Upper lobe of right lung (tissue), 1 donor: Measurements from ENCODE around the gene SRM. TPM values are rescaled to one million over a fixed set of nuclear protein-coding genes. Genes with fewer than 3 reads are reported as not detected.
A peak's percentile ranks its signal among the peaks of the same experiment; 100 is the strongest.

Source experiments
- ATAC-seq: fragments of 200-7000 bp; cut with Tn5 transposase; one replicate; pipeline ENCODE4 v1.9.1; 2020; ENCODE audit warnings: mild to moderate bottlenecking, moderate library complexity
- DNase-seq: peaks from one replicate; pipeline ENCODE4 v3.0.0-alpha.2; 2020
- H3K27ac ChIP-seq: fragments of 200-600 bp; one replicate; pipeline ENCODE4 v1.8.0; 2022
- H3K27me3 ChIP-seq: fragments of 200-600 bp; one replicate; pipeline ENCODE4 v1.8.0; 2022; ENCODE audit warnings: mild to moderate bottlenecking
- H3K36me3 ChIP-seq: fragments of 200-600 bp; one replicate; pipeline ENCODE4 v1.8.0; 2022
- H3K4me1 ChIP-seq: fragments of 200-600 bp; one replicate; pipeline ENCODE4 v1.8.0; 2022
- H3K4me3 ChIP-seq: fragments of 200-600 bp; one replicate; pipeline ENCODE4 v1.8.0; 2022; ENCODE audit warnings: mild to moderate bottlenecking
- H3K9me3 ChIP-seq: fragments of 200-600 bp; one replicate; pipeline ENCODE4 v1.8.0; 2022
- intact Hi-C: fragments of 100-400 bp; cut with DNase I; formaldehyde crosslinking; loops from one replicate; pipeline ENCODE4 v1.11.0; 2022
- total RNA-seq: library from RNA; stranded (reverse); fragmentation: NEBNext Ultra II Directional; extraction: Animal tissue kit (Norgen Biotek cat#: 25700); gene quantifications from one replicate; pipeline ENCODE4 v1.2.1, GENCODE V29; 2021
- TF ChIP-seq, protein P1 (sequence below): fragments of 200-600 bp; IDR thresholded peaks from one replicate; pipeline ENCODE4 v1.8.0; 2022; ENCODE audit warnings: antibody characterized with exemption
- donor health status: DM: no; HTN: yes; CAD: no; lungs with severe emphysema.

SRM gene
- total RNA-seq, 1 donor from 2014 or later = 46.1 TPM

DNA sequence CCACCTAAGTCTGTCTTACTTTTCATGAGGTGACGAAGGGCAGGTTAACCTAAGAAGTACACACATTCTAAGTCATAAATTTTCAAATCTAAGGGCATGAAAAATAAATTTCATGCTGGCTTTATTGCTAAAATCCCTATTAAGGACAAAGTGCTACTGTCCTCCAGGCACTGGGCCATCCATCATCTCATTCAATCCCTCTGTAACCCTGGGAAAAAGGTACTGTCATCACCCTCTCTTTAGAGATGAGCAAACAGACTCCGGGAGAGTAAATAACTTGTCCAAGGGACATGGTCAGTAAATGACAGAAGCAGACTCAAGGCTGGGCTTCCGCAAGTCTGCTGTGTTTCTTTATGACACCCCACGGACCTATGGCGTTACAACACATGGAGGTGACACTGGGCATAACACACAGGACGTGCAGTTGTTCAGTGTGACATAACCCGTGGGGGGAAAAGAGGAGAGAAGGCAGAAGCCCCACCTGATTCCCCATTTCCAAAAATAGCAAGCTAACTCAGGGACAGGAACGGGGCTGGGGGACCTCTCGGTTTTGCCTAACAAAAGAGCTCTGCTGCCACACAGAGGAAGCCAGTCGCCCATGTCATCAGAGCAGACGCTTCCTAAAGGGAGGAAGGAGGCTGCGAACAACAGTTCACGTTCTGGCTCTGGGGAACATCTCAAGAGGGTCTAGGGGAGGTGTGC lies 12.5 kb upstream of the SRM start:
- DNase-seq (peak; percentile 12), ATAC-seq (no peak)
- intact Hi-C loops = no loop called here
- TF ChIP-seq, protein P1, sequence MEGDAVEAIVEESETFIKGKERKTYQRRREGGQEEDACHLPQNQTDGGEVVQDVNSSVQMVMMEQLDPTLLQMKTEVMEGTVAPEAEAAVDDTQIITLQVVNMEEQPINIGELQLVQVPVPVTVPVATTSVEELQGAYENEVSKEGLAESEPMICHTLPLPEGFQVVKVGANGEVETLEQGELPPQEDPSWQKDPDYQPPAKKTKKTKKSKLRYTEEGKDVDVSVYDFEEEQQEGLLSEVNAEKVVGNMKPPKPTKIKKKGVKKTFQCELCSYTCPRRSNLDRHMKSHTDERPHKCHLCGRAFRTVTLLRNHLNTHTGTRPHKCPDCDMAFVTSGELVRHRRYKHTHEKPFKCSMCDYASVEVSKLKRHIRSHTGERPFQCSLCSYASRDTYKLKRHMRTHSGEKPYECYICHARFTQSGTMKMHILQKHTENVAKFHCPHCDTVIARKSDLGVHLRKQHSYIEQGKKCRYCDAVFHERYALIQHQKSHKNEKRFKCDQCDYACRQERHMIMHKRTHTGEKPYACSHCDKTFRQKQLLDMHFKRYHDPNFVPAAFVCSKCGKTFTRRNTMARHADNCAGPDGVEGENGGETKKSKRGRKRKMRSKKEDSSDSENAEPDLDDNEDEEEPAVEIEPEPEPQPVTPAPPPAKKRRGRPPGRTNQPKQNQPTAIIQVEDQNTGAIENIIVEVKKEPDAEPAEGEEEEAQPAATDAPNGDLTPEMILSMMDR = no peak
- H3K36me3 ChIP-seq = peaks cover 97% of the 10 kb centered on the region
- no peaks in the 10 kb centered on the region for H3K9me3 ChIP-seq
- H3K4me3 ChIP-seq = no peak overlapping the region
- no peak overlapping the region for H3K27ac ChIP-seq
- H3K27me3 ChIP-seq = no peaks in the 10 kb centered on the region
- no peaks in the 10 kb centered on the region for H3K4me1 ChIP-seq

DNA sequence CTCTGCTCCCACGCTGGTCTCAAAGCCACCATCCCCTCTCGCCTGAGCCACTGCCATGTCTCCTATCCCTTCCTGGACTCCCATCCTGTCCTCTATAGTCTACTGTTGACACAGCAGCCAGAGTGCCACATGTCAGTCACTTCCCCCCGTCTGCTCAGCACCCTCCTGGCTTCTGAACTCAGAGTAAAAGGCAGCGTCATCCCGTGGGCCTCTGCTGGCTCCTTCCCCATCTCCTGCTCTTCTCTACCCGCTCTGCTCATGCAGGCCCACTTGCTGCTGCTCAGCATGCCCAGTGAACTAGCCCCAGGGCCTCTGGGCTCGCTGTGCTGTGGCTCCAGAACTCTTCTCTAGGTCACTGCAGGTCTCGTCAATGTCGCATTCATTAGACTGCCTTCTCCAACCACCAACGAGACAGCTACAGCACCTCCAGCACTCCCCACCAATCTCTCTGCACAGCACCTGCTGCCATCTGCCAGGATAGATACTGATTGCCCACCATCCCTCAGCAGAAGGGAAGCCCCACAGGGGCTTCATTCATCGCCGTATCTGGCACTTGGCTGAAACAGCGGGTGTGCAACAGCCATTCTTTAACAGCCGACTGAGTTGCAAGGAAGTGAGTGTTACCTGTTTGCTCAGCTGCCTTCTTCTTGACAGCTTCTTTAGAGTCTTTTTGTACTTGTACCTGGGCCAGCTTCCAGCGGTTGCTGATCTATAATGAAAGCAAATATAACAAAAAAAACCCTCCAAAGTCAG lies 11.8 kb upstream of the SRM start:
- H3K4me3 ChIP-seq = no peak overlapping the region

DNA sequence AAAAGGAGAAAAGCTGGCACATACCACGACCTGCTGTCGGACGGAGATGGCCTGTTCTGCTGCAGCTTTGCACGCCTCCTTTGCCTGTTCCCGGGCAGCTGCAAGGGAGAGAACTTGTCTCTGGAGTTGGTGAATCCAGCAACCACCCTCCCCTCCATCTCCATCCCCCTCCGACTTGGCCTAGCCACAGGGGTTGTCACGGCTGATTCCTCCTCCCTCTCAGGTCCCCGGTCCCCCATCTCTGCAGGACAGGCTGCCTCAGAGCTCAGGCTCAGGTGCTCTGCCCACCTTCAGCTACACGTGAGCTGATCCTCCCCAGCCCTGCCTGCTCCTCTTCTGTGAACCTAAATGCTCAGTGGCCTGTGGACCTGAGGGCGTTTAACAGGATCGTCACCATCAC lies 11.1 kb upstream of the SRM start:
- TF ChIP-seq, protein P1 = no peak
- DNase-seq = peak; percentile 35
- H3K36me3 ChIP-seq = peaks cover 95% of the 10 kb centered on the region

More for the DNA sequence above, 11.8 kb upstream of the SRM start:
- DNase-seq (peak; percentile 25), ATAC-seq (no peak)
- intact Hi-C loops = no loop called here
- no peaks in the 10 kb centered on the region for H3K27me3 ChIP-seq
- no peaks in the 10 kb centered on the region for H3K9me3 ChIP-seq
- TF ChIP-seq, protein P1 = no peak
- no peaks in the 10 kb centered on the region for H3K4me1 ChIP-seq
- peaks cover 95% of the 10 kb centered on the region for H3K36me3 ChIP-seq
- no peak overlapping the region for H3K27ac ChIP-seq

DNA sequence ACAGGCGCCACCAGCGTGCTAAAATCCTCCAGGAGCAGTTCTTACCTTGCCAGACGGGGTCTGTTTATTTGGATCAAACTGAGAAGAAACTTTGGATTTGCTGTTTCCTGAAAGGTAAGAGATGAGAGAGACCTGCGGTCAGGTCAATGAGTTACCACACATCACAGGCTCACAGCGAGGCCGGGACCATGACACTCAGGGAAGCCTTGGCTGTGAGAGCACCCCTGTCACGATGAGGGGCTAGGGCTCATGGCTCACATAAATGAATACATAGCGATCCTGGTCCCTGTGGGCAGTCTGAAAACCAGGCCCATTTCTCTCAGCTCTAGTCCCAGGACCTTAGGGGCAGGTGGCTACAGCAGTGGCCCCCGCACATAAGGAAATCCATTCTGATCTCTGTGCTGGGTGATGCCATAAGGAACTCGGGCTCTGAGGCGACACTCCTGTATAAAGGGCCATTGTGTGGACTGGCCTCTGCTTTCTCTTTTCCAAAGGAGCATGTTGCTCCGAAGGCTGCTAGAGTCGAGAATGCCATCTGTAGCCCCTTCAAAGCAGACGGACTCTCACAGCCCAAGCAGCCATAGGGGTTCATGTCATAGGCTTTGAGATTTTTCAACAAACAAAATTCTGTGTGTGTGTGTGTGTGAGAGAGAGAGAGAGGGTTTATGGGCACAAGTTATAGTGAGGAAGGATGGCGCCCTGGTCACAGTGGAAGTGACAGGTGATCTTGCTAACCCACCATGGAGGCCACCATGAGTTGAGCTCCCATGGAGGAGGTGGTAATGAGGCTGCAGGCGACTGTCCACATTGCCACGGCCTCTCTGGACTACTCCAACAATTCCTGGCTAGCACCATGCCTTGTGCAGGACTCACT lies 9.0 kb upstream of the SRM start:
- TF ChIP-seq, protein P1 = no peak
- ATAC-seq (no peak), DNase-seq (peak; percentile 34)
- Histone ChIP-seq H3K4me1 (no peaks in the 10 kb centered on the region), H3K27ac (no peak overlapping the region), H3K36me3 (peaks cover 83% of the 10 kb centered on the region), H3K4me3 (no peak overlapping the region), H3K27me3 (no peaks in the 10 kb centered on the region), H3K9me3 (no peaks in the 10 kb centered on the region)
- intact Hi-C loops = no loop called here

More for the DNA sequence above, 11.1 kb upstream of the SRM start:
- intact Hi-C loops = no loop called here
- no peaks in the 10 kb centered on the region for H3K27me3 ChIP-seq
- H3K27ac ChIP-seq = no peak overlapping the region
- H3K9me3 ChIP-seq = no peaks in the 10 kb centered on the region
- H3K4me3 ChIP-seq = no peak overlapping the region
- ATAC-seq = no peak
- H3K4me1 ChIP-seq = no peaks in the 10 kb centered on the region

DNA sequence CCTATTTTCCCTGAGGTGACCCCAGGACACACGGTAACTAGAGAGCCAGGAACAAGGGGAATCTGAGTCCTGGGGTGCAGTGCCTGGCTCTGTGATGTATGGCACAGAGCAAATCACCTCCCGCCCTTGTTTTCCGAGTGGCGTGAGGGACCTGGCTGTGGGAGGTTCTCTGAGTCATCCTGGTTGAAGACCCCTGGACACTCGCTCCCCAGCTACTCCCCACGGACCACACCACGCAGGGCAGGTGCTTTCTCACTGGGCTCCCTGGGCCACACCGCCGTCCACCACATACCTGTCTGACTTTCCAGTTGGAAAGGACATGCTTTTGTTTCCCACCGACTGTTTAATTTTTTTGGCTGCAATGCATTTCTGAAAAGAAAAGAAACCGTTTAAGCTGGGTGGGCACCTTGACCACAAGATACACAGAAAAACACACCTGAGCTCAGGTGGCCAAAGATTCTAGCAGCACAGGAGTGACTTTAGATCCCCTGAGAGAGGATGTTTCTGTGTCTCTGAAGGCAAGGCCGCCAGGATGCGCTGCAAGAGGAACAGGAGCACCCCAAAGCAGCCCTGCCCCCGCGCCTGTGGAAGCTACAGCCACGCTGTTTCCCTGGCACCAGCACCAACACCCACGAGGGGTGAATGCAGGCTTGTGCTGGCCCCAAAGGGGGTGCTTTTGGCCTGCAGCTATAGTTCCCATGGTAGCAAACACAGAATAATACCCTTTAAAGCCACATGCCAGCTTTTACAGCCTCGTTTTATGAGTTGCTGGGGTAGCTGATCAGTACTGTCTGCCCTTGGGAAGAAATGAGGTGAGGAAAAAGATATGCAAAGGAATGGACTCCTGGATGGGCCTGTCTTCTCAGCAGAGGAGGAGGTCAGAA lies 8.1 kb upstream of the SRM start:
- Histone ChIP-seq H3K36me3 (peaks cover 74% of the 10 kb centered on the region), H3K27me3 (no peaks in the 10 kb centered on the region), H3K27ac (no peak overlapping the region), H3K4me3 (no peak overlapping the region), H3K9me3 (no peaks in the 10 kb centered on the region), H3K4me1 (no peaks in the 10 kb centered on the region)
- ATAC-seq (no peak), DNase-seq (peak; percentile 46)
- intact Hi-C loops = no loop called here
- TF ChIP-seq, protein P1 = no peak
